Hepatocyte (in vitro differentiated cells): Measurements from ENCODE around the gene RAB4A. TPM values are rescaled to one million over a fixed set of nuclear protein-coding genes. Genes with fewer than 3 reads are reported as not detected.

Experiments used
- DNase-seq: peaks from one replicate; pipeline ENCODE4 v3.0.0-alpha.2; 2016; ENCODE audit warnings: low spot score
- H2AFZ ChIP-seq: fragments of 200-600 bp; sonication (generic); 2 replicates; pipeline ENCODE4 v1.6.0; 2016; ENCODE audit warnings: antibody characterized with exemption, mild to moderate bottlenecking
- H3K27ac ChIP-seq: fragments of 200-600 bp; sonication (generic); 2 replicates; pipeline ENCODE4 v1.5.1; 2016; ENCODE audit warnings: mild to moderate bottlenecking
- H3K27me3 ChIP-seq: fragments of 200-600 bp; sonication (generic); 2 replicates; pipeline ENCODE4 v1.6.1; 2016
- H3K36me3 ChIP-seq: fragments of 200-600 bp; sonication (generic); replicated peaks from 2 replicates; pipeline ENCODE4 v1.5.1; 2016; ENCODE audit warnings: low read depth; ENCODE audit not compliant: insufficient read depth
- H3K4me1 ChIP-seq: fragments of 200-600 bp; sonication (generic); 2 replicates; pipeline ENCODE4 v1.5.1; 2016; ENCODE audit warnings: mild to moderate bottlenecking, moderate library complexity; ENCODE audit not compliant: insufficient read depth
- H3K4me2 ChIP-seq: fragments of 200-600 bp; sonication (generic); 2 replicates; pipeline ENCODE4 v1.6.0; 2016
- H3K4me3 ChIP-seq: fragments of 200-600 bp; sonication (generic); 2 replicates; pipeline ENCODE4 v1.5.1; 2016; ENCODE audit warnings: mild to moderate bottlenecking
- H3K79me2 ChIP-seq: fragments of 200-600 bp; sonication (generic); 2 replicates; pipeline ENCODE4 v1.6.0; 2017; ENCODE audit warnings: mild to moderate bottlenecking
- H3K9me2 ChIP-seq: fragments of 200-600 bp; sonication (generic); replicated peaks from 2 replicates; pipeline ENCODE4 v1.6.0; 2017; ENCODE audit warnings: mild to moderate bottlenecking; ENCODE audit not compliant: insufficient read depth
- H3K9me3 ChIP-seq: fragments of 200-600 bp; sonication (generic); 2 replicates; pipeline ENCODE4 v1.5.1; 2016; ENCODE audit warnings: low read depth, mild to moderate bottlenecking
- H4K20me1 ChIP-seq: fragments of 200-600 bp; sonication (generic); 2 replicates; pipeline ENCODE4 v1.6.0; 2016; ENCODE audit warnings: mild to moderate bottlenecking; ENCODE audit not compliant: insufficient read depth, poor library complexity, severe bottlenecking
- CTCF ChIP-seq: fragments of 200-600 bp; sonication (generic); IDR thresholded peaks from 2 replicates; pipeline ENCODE4 v1.5.1; 2016; ENCODE audit warnings: antibody characterized with exemption, mild to moderate bottlenecking; ENCODE audit not compliant: poor library complexity
- EZH2 ChIP-seq: fragments of 200-600 bp; sonication (generic); IDR thresholded peaks from 2 replicates; pipeline ENCODE4 v1.6.1; 2016; ENCODE audit warnings: antibody characterized with exemption, mild to moderate bottlenecking, borderline replicate concordance
- EZH2phosphoT487 ChIP-seq: fragments of 200-600 bp; sonication (generic); IDR thresholded peaks from one replicate; pipeline ENCODE4 v1.6.1; 2018; ENCODE audit warnings: antibody characterized with exemption, mild to moderate bottlenecking, low read depth, moderate library complexity; ENCODE audit not compliant: unreplicated experiment, severe bottlenecking
- WGBS: methylation state at CpG from one replicate; pipeline ENCODE4 v1.1.6; 2016; ENCODE audit warnings: low lambda C conversion rate; ENCODE audit errors: missing lambda C conversion rate; 5-methylcytosine and 5-hydroxymethylcytosine counted together
- polyA plus RNA-seq: library from polyadenylated mRNA; unstranded; fragments of >200 nt; fragmentation: Nextera tagmentation; extraction: Ambion mirVana; gene quantifications from 2 replicates; pipeline ENCODE4 v1.2.1, GENCODE V29; 2016
- total RNA-seq: library from RNA; depleted of rRNA; stranded (reverse); fragments of >200 nt; gene quantifications from 2 replicates; pipeline ENCODE4 v1.2.3, GENCODE V29; 2014

The RAB4A gene
- total and polyA plus RNA-seq, 2 experiments from 2014 or later: 47.7 to 54.3 TPM

GRCh38 chr1:229228522-229228921, 42.4 kb upstream of the RAB4A start:
- no peaks in the 10 kb centered on the region for H3K9me3 ChIP-seq
- DNase-seq: no peak
- H4K20me1 ChIP-seq: no peaks in the 10 kb centered on the region
- H3K79me2 ChIP-seq: no peaks in the 10 kb centered on the region
- H3K27me3 ChIP-seq: no peaks in the 10 kb centered on the region
- no peaks in the 10 kb centered on the region for H3K36me3 ChIP-seq
- peaks cover 53% of the 10 kb centered on the region for H3K4me1 ChIP-seq
- H3K4me2 ChIP-seq: no peak overlapping the region
- peak overlapping the region; percentile 87 for H3K27ac ChIP-seq
- H3K4me3 ChIP-seq: no peak overlapping the region
- TF ChIP-seq CTCF (no peak), EZH2 (no peak), EZH2phosphoT487 (no peak)
- no peaks in the 10 kb centered on the region for H3K9me2 ChIP-seq
- no peak overlapping the region for H2AFZ ChIP-seq
- 86% methylated on average over 2 of the region's 2 CpGs for WGBS

- H3K79me2 ChIP-seq: no peaks in the 10 kb centered on the region
- peak overlapping the region; percentile 66 for H3K4me2 ChIP-seq
- no peaks in the 10 kb centered on the region for H3K9me2 ChIP-seq
- peak; percentile 52 for DNase-seq
- peak overlapping the region; percentile 87 for H3K27ac ChIP-seq
- peak overlapping the region; percentile 52 for H2AFZ ChIP-seq
- no peak overlapping the region for H3K4me3 ChIP-seq
- no peaks in the 10 kb centered on the region for H3K9me3 ChIP-seq
- H4K20me1 ChIP-seq: no peaks in the 10 kb centered on the region
- no peaks in the 10 kb centered on the region for H3K27me3 ChIP-seq
- no peaks in the 10 kb centered on the region for H3K36me3 ChIP-seq
- TF ChIP-seq EZH2phosphoT487 (no peak), CTCF (no peak)
- H3K4me1 ChIP-seq: peaks cover 46% of the 10 kb centered on the region
- 11% methylated on average over 7 of the region's 7 CpGs for WGBS
Observed at GRCh38 chr1:229229137-229229720, 41.7 kb upstream of the RAB4A start.

- H2AFZ ChIP-seq: peak overlapping the region; percentile 52
- peak; percentile 27 for DNase-seq
- H3K27ac ChIP-seq: peak overlapping the region; percentile 87
Observed at GRCh38 chr1:229229721-229230139, 41.2 kb upstream of the RAB4A start.

More at GRCh38 chr1:229229721-229230139, 41.2 kb upstream of the RAB4A start:
- H3K4me3 ChIP-seq: no peak overlapping the region
- H4K20me1 ChIP-seq: no peaks in the 10 kb centered on the region
- H3K79me2 ChIP-seq: no peaks in the 10 kb centered on the region
- no peaks in the 10 kb centered on the region for H3K9me2 ChIP-seq
- 28% methylated on average over 4 of the region's 4 CpGs for WGBS
- TF ChIP-seq EZH2: no peak
- no peak for TF ChIP-seq CTCF
- no peak for TF ChIP-seq EZH2phosphoT487
- H3K27me3 ChIP-seq: no peaks in the 10 kb centered on the region
- no peaks in the 10 kb centered on the region for H3K36me3 ChIP-seq
- H3K4me2 ChIP-seq: peak overlapping the region; percentile 66
- H3K9me3 ChIP-seq: no peaks in the 10 kb centered on the region
- peaks cover 41% of the 10 kb centered on the region for H3K4me1 ChIP-seq
